ENCODE data around the gene SLC44A5.

The SLC44A5 gene

GRCh38 chr1:75353051-75353450 lies 257.9 kb downstream of the SLC44A5 start:
- H3K36me3 ChIP-seq (ENCODE audit: insufficient read depth, low read length) = no peaks in the 10 kb centered on the region
- no peak overlapping the region for H3K27ac ChIP-seq (ENCODE audit: low read depth, low read length)
- whole genome bisulfite sequencing = 0% methylated on average over 1 of the region's 2 CpGs
- no peak overlapping the region for H3K9ac ChIP-seq (ENCODE audit: low read depth, low read length)
- H3K9me3 ChIP-seq (ENCODE audit: insufficient read depth, low read depth, low read length) = peaks cover 9% of the 10 kb centered on the region; the same call in 1 of the 2 replicates
- H3K4me3 ChIP-seq (ENCODE audit: low read length) = no peak overlapping the region
- no peaks in the 10 kb centered on the region for H3K27me3 ChIP-seq (ENCODE audit: insufficient read depth, low read length)
- no peaks in the 10 kb centered on the region for H3K4me1 ChIP-seq (ENCODE audit: insufficient read depth, low read length)

- WGBS = 92% methylated on average over 2 of the region's 2 CpGs
- H3K9me3 ChIP-seq (ENCODE audit: insufficient read depth, low read depth, low read length) = peaks cover 9% of the 10 kb centered on the region; the same call in 1 of the 2 replicates
Measured at GRCh38 chr1:75345538-75346292, 265.2 kb downstream of the SLC44A5 start.

GRCh38 chr1:75342786-75343185 lies 268.1 kb downstream of the SLC44A5 start:
- no peak overlapping the region for H3K4me3 ChIP-seq (ENCODE audit: low read length)
- H3K36me3 ChIP-seq (ENCODE audit: insufficient read depth, low read length) = no peaks in the 10 kb centered on the region
- peaks cover 23% of the 10 kb centered on the region for H3K4me1 ChIP-seq (ENCODE audit: insufficient read depth, low read length)
- WGBS = 62% methylated on average over 4 of the region's 4 CpGs
- H3K9ac ChIP-seq (ENCODE audit: low read depth, low read length) = no peak overlapping the region
- no peaks in the 10 kb centered on the region for H3K27me3 ChIP-seq (ENCODE audit: insufficient read depth, low read length)
- no peak overlapping the region for H3K27ac ChIP-seq (ENCODE audit: low read depth, low read length)
- H3K9me3 ChIP-seq (ENCODE audit: insufficient read depth, low read depth, low read length) = no peaks in the 10 kb centered on the region

More at GRCh38 chr1:75345538-75346292, 265.2 kb downstream of the SLC44A5 start:
- Histone ChIP-seq H3K27me3 (ENCODE audit: insufficient read depth, low read length) (no peaks in the 10 kb centered on the region), H3K4me1 (ENCODE audit: insufficient read depth, low read length) (peaks cover 15% of the 10 kb centered on the region), H3K4me3 (ENCODE audit: low read length) (no peak overlapping the region), H3K27ac (ENCODE audit: low read depth, low read length) (no peak overlapping the region), H3K9ac (ENCODE audit: low read depth, low read length) (no peak overlapping the region), H3K36me3 (ENCODE audit: insufficient read depth, low read length) (no peaks in the 10 kb centered on the region)

- 96% methylated on average over 3 of the region's 3 CpGs for WGBS
- Histone ChIP-seq H3K9ac (ENCODE audit: low read depth, low read length) (no peak overlapping the region), H3K36me3 (ENCODE audit: insufficient read depth, low read length) (no peaks in the 10 kb centered on the region), H3K4me1 (ENCODE audit: insufficient read depth, low read length) (peaks cover 23% of the 10 kb centered on the region), H3K27ac (ENCODE audit: low read depth, low read length) (no peak overlapping the region), H3K9me3 (ENCODE audit: insufficient read depth, low read depth, low read length) (no peaks in the 10 kb centered on the region), H3K4me3 (ENCODE audit: low read length) (no peak overlapping the region), H3K27me3 (ENCODE audit: insufficient read depth, low read length) (no peaks in the 10 kb centered on the region)
Measured at GRCh38 chr1:75341537-75341936, 269.4 kb downstream of the SLC44A5 start.

GRCh38 chr1:75338616-75339483 lies 272.1 kb downstream of the SLC44A5 start:
- no peaks in the 10 kb centered on the region for H3K27me3 ChIP-seq (ENCODE audit: insufficient read depth, low read length)
- peaks cover 22% of the 10 kb centered on the region for H3K4me1 ChIP-seq (ENCODE audit: insufficient read depth, low read length)
- H3K9ac ChIP-seq (ENCODE audit: low read depth, low read length) = no peak overlapping the region
- H3K9me3 ChIP-seq (ENCODE audit: insufficient read depth, low read depth, low read length) = no peaks in the 10 kb centered on the region
- H3K36me3 ChIP-seq (ENCODE audit: insufficient read depth, low read length) = no peaks in the 10 kb centered on the region
- 94% methylated on average over 6 of the region's 6 CpGs for WGBS
- no peak overlapping the region for H3K27ac ChIP-seq (ENCODE audit: low read depth, low read length)
- no peak overlapping the region for H3K4me3 ChIP-seq (ENCODE audit: low read length)

- no peaks in the 10 kb centered on the region for H3K9me3 ChIP-seq (ENCODE audit: insufficient read depth, low read depth, low read length)
- H3K4me3 ChIP-seq (ENCODE audit: low read length) = no peak overlapping the region
Measured at GRCh38 chr1:75334876-75335389, 276.0 kb downstream of the SLC44A5 start.

GRCh38 chr1:75330624-75331023 lies 280.3 kb downstream of the SLC44A5 start:
- H3K4me1 ChIP-seq (ENCODE audit: insufficient read depth, low read length) = peaks cover 10% of the 10 kb centered on the region; the same call in 1 of the 2 replicates
- H3K27me3 ChIP-seq (ENCODE audit: insufficient read depth, low read length) = no peaks in the 10 kb centered on the region
- no peaks in the 10 kb centered on the region for H3K36me3 ChIP-seq (ENCODE audit: insufficient read depth, low read length)
- no peak overlapping the region for H3K9ac ChIP-seq (ENCODE audit: low read depth, low read length)
- H3K9me3 ChIP-seq (ENCODE audit: insufficient read depth, low read depth, low read length) = no peaks in the 10 kb centered on the region
- no peak overlapping the region for H3K4me3 ChIP-seq (ENCODE audit: low read length)
- no peak overlapping the region for H3K27ac ChIP-seq (ENCODE audit: low read depth, low read length)

More at GRCh38 chr1:75334876-75335389, 276.0 kb downstream of the SLC44A5 start:
- no peaks in the 10 kb centered on the region for H3K36me3 ChIP-seq (ENCODE audit: insufficient read depth, low read length)
- H3K27me3 ChIP-seq (ENCODE audit: insufficient read depth, low read length) = no peaks in the 10 kb centered on the region
- H3K9ac ChIP-seq (ENCODE audit: low read depth, low read length) = no peak overlapping the region
- WGBS = 91% methylated on average over 4 of the region's 4 CpGs
- no peak overlapping the region for H3K27ac ChIP-seq (ENCODE audit: low read depth, low read length)
- H3K4me1 ChIP-seq (ENCODE audit: insufficient read depth, low read length) = peaks cover 8% of the 10 kb centered on the region

GRCh38 chr1:75328691-75329090 lies 282.2 kb downstream of the SLC44A5 start:
- Histone ChIP-seq H3K27me3 (ENCODE audit: insufficient read depth, low read length) (no peaks in the 10 kb centered on the region), H3K4me3 (ENCODE audit: low read length) (no peak overlapping the region), H3K36me3 (ENCODE audit: insufficient read depth, low read length) (no peaks in the 10 kb centered on the region), H3K9ac (ENCODE audit: low read depth, low read length) (no peak overlapping the region), H3K9me3 (ENCODE audit: insufficient read depth, low read depth, low read length) (no peaks in the 10 kb centered on the region), H3K4me1 (ENCODE audit: insufficient read depth, low read length) (peaks cover 10% of the 10 kb centered on the region; the same call in 1 of the 2 replicates), H3K27ac (ENCODE audit: low read depth, low read length) (peak overlapping the region; percentile 1; the same call in 1 of the 2 replicates)
- WGBS = 63% methylated on average over 4 of the region's 4 CpGs

- WGBS = 79% methylated on average over 2 of the region's 2 CpGs
- Histone ChIP-seq H3K4me3 (ENCODE audit: low read length) (no peak overlapping the region), H3K36me3 (ENCODE audit: insufficient read depth, low read length) (no peaks in the 10 kb centered on the region), H3K27me3 (ENCODE audit: insufficient read depth, low read length) (no peaks in the 10 kb centered on the region), H3K27ac (ENCODE audit: low read depth, low read length) (no peak overlapping the region), H3K9me3 (ENCODE audit: insufficient read depth, low read depth, low read length) (no peaks in the 10 kb centered on the region), H3K9ac (ENCODE audit: low read depth, low read length) (no peak overlapping the region), H3K4me1 (ENCODE audit: insufficient read depth, low read length) (peaks cover 10% of the 10 kb centered on the region; the same call in 1 of the 2 replicates)
Measured at GRCh38 chr1:75327395-75327794, 283.5 kb downstream of the SLC44A5 start.

- no peak overlapping the region for H3K27ac ChIP-seq (ENCODE audit: low read depth, low read length)
- no peaks in the 10 kb centered on the region for H3K36me3 ChIP-seq (ENCODE audit: insufficient read depth, low read length)
- WGBS = 90% methylated on average over 3 of the region's 4 CpGs
- H3K4me3 ChIP-seq (ENCODE audit: low read length) = no peak overlapping the region
- no peaks in the 10 kb centered on the region for H3K4me1 ChIP-seq (ENCODE audit: insufficient read depth, low read length)
- no peaks in the 10 kb centered on the region for H3K9me3 ChIP-seq (ENCODE audit: insufficient read depth, low read depth, low read length)
- H3K27me3 ChIP-seq (ENCODE audit: insufficient read depth, low read length) = no peaks in the 10 kb centered on the region
- no peak overlapping the region for H3K9ac ChIP-seq (ENCODE audit: low read depth, low read length)
Measured at GRCh38 chr1:75317976-75318375, 292.9 kb downstream of the SLC44A5 start.

- Histone ChIP-seq H3K27me3 (ENCODE audit: insufficient read depth, low read length) (no peaks in the 10 kb centered on the region), H3K27ac (ENCODE audit: low read depth, low read length) (no peak overlapping the region), H3K9me3 (ENCODE audit: insufficient read depth, low read depth, low read length) (no peaks in the 10 kb centered on the region), H3K4me3 (ENCODE audit: low read length) (no peak overlapping the region), H3K4me1 (ENCODE audit: insufficient read depth, low read length) (no peaks in the 10 kb centered on the region), H3K9ac (ENCODE audit: low read depth, low read length) (no peak overlapping the region), H3K36me3 (ENCODE audit: insufficient read depth, low read length) (no peaks in the 10 kb centered on the region)
- WGBS = no CpG with 5 or more reads among the region's 1 CpG
Measured at GRCh38 chr1:75316230-75316629, 294.7 kb downstream of the SLC44A5 start.
